Renal pelvis (tissue), 4 donors: ENCODE measurements around the gene LYPD5. TPM values are rescaled to one million over a fixed set of nuclear protein-coding genes. Genes with fewer than 3 reads are reported as not detected.

Experiments
- DNase-seq: peaks from one replicate; pipeline ENCODE4 v3.0.0-alpha.2; 2013
- polyA plus RNA-seq, 3 donors: library from polyadenylated mRNA; unstranded; fragments of 120-200 nt; gene quantifications; one replicate each; pipeline ENCODE4 v1.2.1, GENCODE V29; 2013; ENCODE audit not compliant: insufficient read length in 3 of 3

Gene LYPD5
- polyA plus RNA-seq, 3 donors = 0.53 to 0.56 (median 0.55) TPM

GRCh38 chr19:43754253-43754502 is 48.1 kb downstream of the LYPD5 start:
- no peak for DNase-seq

- no peak for DNase-seq
Measured at GRCh38 chr19:43752287-43752875, 49.9 kb downstream of the LYPD5 start.

- DNase-seq = no peak
Measured at GRCh38 chr19:43751466-43752220, 50.6 kb downstream of the LYPD5 start.

- DNase-seq = no peak
Measured at GRCh38 chr19:43749898-43750297, 52.3 kb downstream of the LYPD5 start.

- DNase-seq = no peak
Measured at GRCh38 chr19:43749152-43749551, 53.1 kb downstream of the LYPD5 start.

GRCh38 chr19:43748685-43749084 is 53.6 kb downstream of the LYPD5 start:
- DNase-seq = no peak

GRCh38 chr19:43748205-43748594 is 54.0 kb downstream of the LYPD5 start:
- no peak for DNase-seq

- DNase-seq = no peak
Measured at GRCh38 chr19:43747557-43748204, 54.6 kb downstream of the LYPD5 start.

Other genes with a start within 250 kb of the LYPD5 start
- 10 to 100 TPM; 59.8 to 78.8 (median 71.2) TPM for gene XRCC1, start 226.9 kb downstream of the LYPD5 start, polyA plus RNA-seq
- gene PINLYP, start 226.6 kb downstream of the LYPD5 start, polyA plus RNA-seq = 10 to 100 TPM; 16.1 to 24.2 (median 20.2) TPM
- gene IRGQ, start 206.3 kb downstream of the LYPD5 start, polyA plus RNA-seq = 10 to 100 TPM; 12.1 to 21.0 (median 18.3) TPM
- 10 to 100 TPM; 11.1 to 13.8 (median 12.7) TPM for gene ZNF576, start 205.9 kb downstream of the LYPD5 start, polyA plus RNA-seq
- 1 to 10 TPM in 2 of 3 donors, under 1 TPM in 1; 0.48 to 2.5 (median 1.8) TPM for gene SRRM5, start 190.4 kb downstream of the LYPD5 start, polyA plus RNA-seq
- 100 to 1,000 TPM; 107 to 138 (median 127) TPM for gene ZNF428, start 182.8 kb downstream of the LYPD5 start, polyA plus RNA-seq
- gene CADM4, start 162.6 kb downstream of the LYPD5 start, polyA plus RNA-seq = 10 to 100 TPM; 55.2 to 64.2 (median 61.2) TPM
- 10 to 100 TPM in 1 of 3 donors, 1 to 10 TPM in 2; 8.5 to 10.1 (median 9.8) TPM for gene PLAUR, start 132.3 kb downstream of the LYPD5 start, polyA plus RNA-seq
- not detected for gene IRGC, start 86.4 kb downstream of the LYPD5 start, polyA plus RNA-seq
- gene SMG9, start 47.5 kb downstream of the LYPD5 start, polyA plus RNA-seq = 10 to 100 TPM; 53.0 to 62.8 (median 57.0) TPM
- gene KCNN4, start 21.5 kb downstream of the LYPD5 start, polyA plus RNA-seq = 1 to 10 TPM; 1.7 to 2.3 (median 1.7) TPM
- 10 to 100 TPM; 11.3 to 27.7 (median 22.3) TPM for gene ZNF283, start 24.9 kb upstream of the LYPD5 start, polyA plus RNA-seq
- gene ZNF404, start 81.5 kb upstream of the LYPD5 start, polyA plus RNA-seq = 10 to 100 TPM; 10.2 to 19.5 (median 14.5) TPM
- gene ZNF45, start 132.8 kb upstream of the LYPD5 start, polyA plus RNA-seq = 10 to 100 TPM; 25.5 to 32.2 (median 30.1) TPM
- gene ZNF221, start 148.8 kb upstream of the LYPD5 start, polyA plus RNA-seq = 1 to 10 TPM; 6.0 to 9.0 (median 8.0) TPM
- gene ZNF155, start 181.7 kb upstream of the LYPD5 start, polyA plus RNA-seq = 10 to 100 TPM; 13.1 to 15.9 (median 14.5) TPM
- 1 to 10 TPM; 5.4 to 7.9 (median 7.8) TPM for gene ZNF230, start 200.5 kb upstream of the LYPD5 start, polyA plus RNA-seq
- gene ZNF222, start 222.9 kb upstream of the LYPD5 start, polyA plus RNA-seq = 10 to 100 TPM in 2 of 3 donors, 1 to 10 TPM in 1; 9.3 to 12.2 (median 10.3) TPM
- gene ZNF223, start 249.6 kb upstream of the LYPD5 start, polyA plus RNA-seq = 10 to 100 TPM; 11.2 to 16.0 (median 12.6) TPM